GM21737 (cell line): Measurements from ENCODE around the gene C6orf52.

Experiments
- ATAC-seq: cut with Tn5 transposase; IDR thresholded peaks from one replicate; pipeline ENCODE4 v1.9.1; 2021; ENCODE audit warnings: mild to moderate bottlenecking, moderate library complexity; ENCODE audit not compliant: unreplicated experiment

The C6orf52 gene

DNA sequence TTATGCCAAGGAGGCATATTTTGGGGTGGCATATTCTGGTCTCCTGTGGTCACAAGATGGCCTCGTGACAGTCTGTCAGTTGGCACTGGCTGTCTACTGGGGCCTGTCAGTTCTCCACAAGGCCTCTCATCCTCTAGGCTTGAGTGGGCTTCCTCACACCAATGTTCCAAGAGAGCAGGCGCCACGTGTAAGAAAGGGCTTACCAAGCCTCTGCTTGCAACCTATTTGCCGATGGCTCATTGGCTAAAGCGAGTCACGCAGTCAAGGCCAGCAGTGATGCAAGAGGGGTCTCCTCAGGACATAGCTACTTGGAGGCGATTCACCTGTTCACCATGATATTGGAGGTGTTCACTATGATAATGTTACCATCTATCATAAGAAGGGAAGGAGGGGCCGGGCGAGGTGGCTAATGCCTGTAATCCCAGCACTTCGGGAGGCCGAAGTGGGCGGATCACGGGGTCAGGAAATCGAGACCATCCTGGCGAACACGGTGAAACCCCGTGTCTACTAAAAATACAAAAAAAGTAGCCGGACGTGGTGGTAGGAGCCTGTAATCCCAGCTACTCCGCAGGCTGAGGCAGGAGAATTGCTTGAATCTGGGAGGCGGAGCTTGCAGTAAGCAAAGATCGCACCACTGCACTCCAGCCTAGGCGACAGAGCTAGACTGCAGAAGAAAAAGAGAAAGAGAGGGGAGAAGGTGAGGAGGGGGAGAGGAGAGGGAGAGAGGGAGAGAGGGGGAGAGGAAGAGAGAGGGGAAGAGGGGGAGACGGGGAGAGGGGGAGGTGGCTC lies 35.3 kb downstream of the C6orf52 start:
- ATAC-seq, result no peak

GRCh38 chr6:10655508-10656055 lies 38.8 kb downstream of the C6orf52 start:
- no peak for ATAC-seq

DNA sequence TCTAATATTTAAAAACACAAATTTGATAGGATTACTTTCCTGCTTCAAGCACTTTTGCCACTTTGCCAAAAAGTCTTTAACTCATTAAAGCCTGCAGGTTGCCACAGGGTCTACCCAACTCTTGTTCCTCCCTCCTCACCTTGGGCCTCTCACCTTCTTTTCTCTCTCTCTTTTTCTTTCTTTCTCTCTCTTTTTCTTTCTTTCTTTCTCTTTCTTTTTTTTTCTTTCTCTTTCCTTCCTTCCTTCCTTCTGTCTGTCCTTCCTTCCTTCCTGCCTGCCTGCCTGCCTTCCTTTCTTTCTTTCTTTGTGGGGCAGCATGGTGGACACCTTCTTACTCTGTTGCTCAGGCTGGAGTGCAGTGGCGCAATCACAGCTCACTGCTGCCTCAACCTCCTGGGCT lies 50.2 kb downstream of the C6orf52 start:
- ATAC-seq, result no peak

DNA sequence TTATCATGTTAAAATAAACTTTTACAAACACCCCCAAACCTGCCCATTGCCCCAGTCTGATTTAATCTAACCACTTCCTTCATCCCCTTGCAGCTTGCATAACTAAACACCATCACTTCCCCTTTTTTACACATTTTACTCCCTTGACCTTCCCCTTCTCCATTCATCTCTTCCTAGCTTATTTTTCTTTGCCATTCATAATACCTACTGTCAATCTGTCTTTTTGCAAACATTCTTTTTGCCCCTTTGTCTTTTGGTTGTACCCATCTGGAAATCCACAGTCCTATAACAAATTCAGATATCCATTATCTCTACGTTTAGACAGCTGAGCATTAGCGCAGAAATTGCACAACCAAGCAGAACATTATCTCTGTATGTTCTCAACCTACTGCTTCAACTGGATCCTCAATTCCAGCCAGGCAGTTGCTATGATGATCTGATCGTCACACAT lies 51.2 kb downstream of the C6orf52 start:
- peak; percentile 75 for ATAC-seq

DNA sequence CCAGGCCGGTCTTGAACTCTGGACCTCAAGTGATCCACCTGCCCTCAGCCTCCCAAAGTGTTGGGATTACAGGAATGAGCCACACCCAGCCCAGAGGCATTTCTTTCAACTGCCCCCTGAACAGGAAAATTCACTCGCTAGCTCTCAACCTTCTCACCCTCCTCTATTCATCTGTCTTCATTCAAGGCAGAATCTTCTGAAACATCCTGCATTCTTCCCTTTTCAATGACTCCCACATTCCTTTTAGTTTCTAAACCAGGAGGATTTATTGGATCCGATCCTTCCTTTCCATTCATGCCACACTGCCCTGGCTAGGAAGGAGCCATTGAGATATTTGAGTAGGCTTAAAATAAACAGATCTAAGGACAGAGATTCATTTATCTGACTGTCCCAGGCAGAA lies 52.9 kb downstream of the C6orf52 start:
- ATAC-seq, result no peak

- ATAC-seq, result no peak
Measured at GRCh38 chr6:10640412-10640811, 54.0 kb downstream of the C6orf52 start.

DNA sequence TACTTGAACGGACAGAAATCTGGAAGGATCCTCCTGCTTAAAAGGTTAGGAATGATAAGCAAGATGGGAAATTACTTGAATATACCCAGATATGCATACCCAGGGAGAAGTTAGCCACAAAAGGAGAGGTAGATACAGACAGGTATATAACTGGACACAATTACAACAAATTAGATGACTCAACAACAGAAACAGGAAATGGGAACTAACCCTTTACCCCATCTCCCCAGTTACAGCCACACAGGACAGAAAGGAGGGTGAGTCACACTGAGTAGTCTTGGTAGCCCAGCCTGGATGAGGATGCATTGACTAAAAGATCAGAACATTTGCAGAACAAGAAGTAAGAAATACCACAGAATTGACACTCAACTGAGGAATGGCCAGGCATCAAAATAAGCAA lies 61.2 kb downstream of the C6orf52 start:
- ATAC-seq, result peak; percentile 95

DNA sequence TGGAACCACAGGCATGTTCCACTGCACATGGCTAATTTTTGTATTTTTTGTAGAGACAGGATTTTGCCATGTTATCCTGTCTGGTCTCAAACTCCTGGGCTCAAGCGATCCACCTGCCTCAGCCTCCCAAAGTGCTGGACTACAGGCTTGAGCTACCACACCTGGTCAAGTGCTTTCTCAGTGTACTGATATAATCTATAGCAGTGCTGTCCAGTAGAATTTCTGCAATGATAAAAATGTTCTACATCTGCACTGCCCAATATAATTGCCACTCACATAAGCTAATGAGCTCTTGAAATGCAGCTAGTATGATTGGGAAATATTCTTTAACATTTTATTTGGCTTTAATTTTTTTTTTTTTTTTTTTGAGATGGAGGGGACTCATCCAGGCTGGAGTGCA lies 64.2 kb downstream of the C6orf52 start:
- no peak for ATAC-seq

- no peak for ATAC-seq
Measured at GRCh38 chr6:10627800-10628199, 66.6 kb downstream of the C6orf52 start.

- ATAC-seq, result no peak
Measured at GRCh38 chr6:10626154-10626741, 68.2 kb downstream of the C6orf52 start.

GRCh38 chr6:10624836-10625235 lies 69.6 kb downstream of the C6orf52 start:
- no peak for ATAC-seq

DNA sequence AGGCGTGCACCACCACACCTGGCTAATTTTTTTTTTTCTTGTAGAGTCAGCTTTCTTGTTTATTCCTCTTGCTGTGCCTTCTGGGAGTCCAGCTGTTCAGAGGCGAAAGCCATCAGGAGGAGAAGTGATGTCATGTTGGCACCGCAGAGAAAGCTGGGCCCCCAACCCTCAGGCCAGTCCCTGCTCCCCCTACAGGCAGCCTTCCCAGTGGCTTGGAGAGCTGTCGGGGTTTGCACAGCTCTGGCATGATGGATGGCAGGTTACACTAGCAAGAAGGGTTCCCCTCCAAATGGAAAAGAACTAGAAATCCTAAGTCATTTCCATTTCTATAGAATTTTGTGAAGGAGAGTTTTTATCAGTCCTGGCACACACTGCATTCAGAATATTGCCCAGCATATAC lies 72.6 kb downstream of the C6orf52 start:
- ATAC-seq, result no peak
